NCI-H1417 (cell line): ENCODE results near the gene TMEM184B.
"Not testable (repeated sequence)": the region's sequence is repeated elsewhere in the genome, so short reads cannot be mapped to it uniquely, and the experiment has no call there.

Experiments used
- DNase-seq, 3 experiments: peaks; one replicate each; lab custom pipeline; 2025; lab: John Stamatoyannopoulos, UW

TMEM184B gene

DNA sequence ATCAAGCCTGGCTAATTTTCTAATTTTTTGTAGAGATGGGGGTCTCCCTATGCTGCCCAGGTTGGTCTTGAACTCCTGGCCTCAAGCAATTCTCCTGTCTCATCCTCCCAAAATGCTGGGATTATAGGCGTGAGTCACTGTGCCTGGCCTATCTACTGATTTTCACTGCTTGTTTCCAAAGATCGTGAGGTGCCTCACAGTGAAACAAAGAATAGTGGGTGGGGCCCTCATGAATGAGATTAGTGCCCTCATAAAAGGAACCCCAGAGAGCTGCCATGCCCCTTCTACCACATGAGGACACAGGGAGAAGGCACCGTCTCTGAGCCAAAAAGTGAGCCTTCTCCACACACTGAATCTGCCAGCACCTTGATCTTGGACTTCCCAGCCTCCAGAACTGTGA lies 23.5 kb downstream of the TMEM184B start:
- no peak for DNase-seq

DNA sequence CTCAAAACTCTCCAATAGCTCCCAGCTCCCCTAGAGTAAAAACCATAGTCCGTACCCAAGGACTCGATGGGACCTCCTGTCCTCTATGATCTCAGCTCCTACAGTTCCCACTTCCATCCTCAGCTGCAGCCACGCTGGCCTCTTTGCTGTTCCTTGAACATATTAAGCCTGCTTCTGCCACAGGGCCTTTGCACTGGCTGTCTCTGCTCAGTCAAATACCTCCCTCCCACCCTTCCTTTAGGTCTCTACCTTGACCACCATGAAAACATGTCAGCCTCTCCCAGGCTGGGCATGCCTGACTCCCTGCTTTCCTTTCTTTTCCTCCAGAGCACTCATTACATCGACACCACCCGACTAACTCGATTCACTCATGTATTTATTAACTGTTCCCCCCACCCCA lies 24.5 kb downstream of the TMEM184B start:
- no peak for DNase-seq

DNA sequence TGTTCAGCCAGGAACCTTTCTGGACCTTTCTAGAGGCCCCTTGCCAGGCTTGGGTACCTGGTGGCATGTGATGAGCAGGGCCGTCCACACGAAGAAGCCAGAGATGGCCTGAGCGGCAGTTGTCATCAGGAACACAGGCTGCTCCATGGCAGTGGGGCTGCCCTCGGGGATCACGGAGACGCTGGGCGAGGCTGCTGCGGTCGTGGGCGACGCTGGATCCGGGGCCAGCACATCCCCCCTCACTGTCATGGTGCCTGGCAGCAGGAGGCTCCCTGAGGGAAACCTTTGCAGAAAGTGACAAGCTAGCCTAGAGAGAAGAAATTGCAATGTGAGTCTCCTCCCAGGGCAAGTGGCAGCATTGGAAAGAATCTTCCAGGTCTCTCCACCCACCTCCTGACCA lies 25.1 kb downstream of the TMEM184B start:
- DNase-seq, result no peak

DNA sequence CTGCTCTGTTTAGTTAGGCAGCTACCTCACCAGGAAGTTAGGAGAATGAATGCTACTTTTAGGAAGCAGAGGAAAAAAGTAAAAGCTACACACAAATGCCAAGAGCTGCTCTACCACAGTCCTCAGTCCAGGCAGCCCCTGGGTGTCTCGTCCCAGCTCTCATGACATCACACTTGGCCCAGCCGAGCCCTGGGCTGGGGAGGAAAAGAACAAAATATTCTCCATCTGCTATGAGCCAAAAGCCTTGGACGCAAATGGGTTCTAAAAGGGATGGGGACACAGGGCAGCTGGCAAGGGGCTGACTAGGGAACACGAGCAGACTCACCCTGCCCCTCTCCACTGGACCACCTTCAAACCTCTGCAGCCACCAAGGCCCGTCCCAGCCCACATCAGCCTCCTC lies 26.1 kb downstream of the TMEM184B start:
- no peak for DNase-seq

DNA sequence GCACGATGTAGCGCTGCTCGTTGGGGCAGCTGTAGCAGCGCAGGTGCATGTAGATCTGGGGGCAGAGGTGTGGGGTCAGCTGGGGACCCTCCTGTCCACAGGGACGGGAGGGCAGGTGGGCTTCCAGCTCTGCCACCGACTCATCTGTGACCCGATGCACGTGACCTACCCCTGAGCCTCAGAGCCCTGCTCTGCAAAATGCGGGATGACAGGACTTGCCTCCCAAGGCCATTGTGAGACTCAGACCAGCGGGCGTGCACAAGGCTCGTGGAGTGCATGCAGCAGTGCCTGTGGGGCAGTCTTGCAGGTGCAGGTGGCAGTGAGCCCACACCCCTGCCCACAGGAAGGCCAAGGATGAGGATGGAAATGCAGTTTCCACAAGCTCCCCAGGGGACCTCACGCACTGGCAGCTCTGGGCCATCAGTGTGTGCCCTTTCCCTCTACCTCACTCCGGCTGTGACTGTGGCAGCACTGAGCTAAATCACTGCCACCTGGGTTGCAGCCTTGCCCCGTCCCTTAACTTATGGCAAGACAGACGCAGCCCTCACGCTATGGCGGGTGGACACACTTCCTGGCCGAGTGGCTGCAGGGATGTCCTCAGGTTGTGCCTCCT lies 26.7 kb downstream of the TMEM184B start:
- DNase-seq, result no peak

DNA sequence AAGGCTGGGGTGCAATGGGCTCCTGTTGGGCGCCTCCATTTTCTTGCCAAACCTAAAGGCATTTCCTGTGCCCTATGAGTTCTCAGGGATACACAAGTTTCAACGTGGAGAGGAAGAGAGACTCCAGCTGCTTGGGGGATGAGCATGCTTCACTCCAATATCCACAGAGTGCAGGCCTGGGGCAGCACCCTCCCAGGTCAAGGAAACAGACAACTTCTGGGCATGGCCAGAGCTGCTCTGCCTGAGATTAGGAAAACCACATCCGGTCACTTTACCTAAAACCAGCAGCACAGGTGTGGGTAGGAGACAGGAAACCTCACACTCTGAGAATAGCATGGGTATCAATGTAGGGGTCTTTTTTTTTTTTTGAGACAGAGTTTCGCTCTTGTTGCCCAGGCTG lies 28.7 kb downstream of the TMEM184B start:
- no peak for DNase-seq

DNA sequence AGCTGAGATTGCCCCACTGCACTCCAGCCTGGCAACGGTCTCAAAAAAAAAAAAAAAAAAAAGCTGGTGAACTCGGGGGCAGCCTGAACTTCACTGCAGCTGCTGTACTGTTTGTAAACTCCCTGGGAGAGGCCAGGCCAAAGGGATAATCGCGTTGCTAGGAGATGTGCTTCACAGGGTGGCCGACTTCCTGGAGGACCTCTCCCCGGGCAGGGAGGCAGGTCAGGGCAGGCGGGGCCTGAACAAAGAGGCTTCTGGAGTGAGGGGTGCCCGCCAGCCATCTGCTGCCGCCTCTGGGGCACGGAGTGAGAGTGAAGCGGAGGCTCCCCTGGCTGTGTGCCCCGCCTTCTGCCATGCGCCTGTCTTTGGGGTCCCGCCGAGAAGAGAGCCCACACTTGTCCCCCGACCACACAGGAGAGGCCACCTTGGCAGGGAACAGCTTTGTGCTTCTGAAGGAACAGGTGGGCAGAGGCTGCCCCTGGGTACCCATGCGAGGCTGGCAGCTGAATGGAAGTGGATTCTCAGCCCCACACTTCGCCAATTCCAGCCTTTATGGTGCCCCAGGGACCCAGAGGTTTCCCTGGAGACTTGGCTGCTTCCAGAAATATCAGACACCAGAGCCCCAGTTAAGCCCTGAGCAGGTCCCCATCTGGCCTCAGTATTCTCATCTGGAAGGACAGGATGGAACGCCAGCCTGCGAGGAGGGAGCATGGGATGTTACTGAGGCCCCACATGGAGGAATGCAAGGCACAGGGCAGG lies 29.6 kb downstream of the TMEM184B start:
- peak; percentile 59 to 96 (median 88) for DNase-seq

DNA sequence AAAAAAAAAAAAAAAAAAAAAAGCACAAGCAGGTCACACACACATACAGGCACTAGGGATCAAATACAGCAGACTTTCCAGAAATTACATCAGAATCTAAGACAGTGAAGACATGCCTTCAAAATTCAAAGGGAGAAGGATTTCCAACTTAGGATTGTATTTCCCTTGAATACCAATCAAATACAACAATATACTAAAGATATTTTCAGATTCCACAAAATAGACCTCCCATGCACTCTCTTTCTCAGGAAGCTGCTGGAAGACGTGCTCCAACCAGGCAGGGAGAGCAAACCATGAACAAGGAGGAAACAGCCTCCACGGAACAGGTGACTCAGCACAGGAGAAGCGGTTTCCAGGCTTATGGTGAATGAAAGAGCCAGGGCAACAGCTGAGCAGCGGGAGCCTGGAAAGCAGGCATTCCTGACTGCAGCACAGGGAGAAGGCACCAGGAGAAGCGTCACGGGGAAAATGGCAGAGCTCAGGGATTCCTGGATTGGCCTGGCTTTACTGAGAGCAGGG lies 32.0 kb downstream of the TMEM184B start:
- peak in 2 of 3 experiments; percentile 27 to 60 for DNase-seq

DNA sequence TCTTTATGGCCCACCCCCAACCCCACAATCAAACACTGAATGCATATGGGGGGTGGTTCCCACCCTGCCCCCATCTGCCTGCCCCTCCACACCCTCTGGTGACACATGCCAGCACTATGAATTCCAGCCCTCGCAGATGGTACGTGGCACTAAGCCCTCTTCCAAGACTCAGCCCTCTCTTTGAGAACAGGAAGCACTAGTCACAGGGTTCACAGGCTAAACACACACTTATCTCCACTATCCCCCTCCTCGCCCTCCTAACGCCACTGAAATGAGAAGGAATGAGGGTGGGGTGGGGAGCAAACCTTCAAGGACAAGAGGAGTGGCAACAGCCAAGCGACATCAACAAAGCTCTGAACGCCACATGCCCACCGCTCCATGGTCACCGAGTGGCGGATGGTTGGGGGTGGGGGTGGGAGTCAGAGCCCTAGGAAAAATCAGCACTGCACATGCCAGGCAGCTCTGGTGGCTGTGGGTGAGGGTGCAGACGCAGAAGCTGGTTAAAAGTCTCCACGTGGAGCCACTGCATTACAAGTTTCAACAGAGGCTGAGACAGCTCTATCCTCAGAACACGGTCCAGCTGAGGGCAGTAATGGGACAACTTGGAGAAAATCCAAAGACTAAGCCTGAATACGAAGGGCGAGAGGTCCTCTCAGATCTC lies 33.6 kb downstream of the TMEM184B start:
- no peak for DNase-seq

DNA sequence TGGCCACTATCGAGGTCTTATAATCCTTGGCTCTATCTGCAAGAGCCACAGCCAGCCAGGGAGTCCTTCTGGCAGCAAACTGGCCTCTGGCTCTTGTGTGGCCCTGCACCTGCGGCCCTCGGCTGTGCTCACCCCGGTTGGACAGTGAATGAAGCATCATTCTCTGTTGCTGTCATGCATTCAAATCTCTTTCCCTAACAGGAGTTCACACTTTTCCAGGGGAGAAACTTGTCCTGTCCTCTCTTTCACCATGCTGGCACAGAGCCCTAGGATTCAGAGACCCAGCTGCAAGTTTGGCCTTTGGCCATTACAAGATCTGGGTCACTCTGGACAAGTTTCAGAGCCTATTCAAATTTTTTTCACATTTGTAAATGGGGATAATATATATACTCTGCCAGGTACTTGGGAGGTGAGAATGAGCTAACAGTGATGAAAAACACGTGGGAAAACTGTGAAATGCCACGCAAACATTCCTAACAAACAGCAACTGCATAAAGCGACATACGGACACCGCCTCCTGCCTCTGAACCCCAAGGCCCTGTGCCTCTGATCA lies 34.2 kb downstream of the TMEM184B start:
- no peak for DNase-seq

DNA sequence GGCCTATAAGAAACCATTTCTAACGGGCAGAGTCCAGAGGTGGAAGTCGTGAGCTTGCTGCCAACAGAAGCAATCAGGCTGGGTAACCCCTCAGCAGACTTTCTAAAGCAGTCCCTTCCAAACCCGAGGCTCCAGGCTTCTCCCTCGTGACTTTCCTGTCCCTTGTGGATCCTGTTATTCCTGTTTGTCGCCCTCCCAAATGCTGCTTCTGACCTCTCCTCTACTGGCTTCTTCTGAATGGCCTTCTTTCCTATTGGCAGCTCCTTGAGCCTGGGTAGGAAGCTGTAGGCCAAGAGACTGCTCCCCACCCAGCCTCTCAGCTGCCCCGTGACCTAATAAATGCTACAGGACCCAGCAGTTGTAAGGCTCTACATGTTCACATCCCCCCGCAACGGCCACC lies 36.0 kb downstream of the TMEM184B start:
- no peak for DNase-seq

DNA sequence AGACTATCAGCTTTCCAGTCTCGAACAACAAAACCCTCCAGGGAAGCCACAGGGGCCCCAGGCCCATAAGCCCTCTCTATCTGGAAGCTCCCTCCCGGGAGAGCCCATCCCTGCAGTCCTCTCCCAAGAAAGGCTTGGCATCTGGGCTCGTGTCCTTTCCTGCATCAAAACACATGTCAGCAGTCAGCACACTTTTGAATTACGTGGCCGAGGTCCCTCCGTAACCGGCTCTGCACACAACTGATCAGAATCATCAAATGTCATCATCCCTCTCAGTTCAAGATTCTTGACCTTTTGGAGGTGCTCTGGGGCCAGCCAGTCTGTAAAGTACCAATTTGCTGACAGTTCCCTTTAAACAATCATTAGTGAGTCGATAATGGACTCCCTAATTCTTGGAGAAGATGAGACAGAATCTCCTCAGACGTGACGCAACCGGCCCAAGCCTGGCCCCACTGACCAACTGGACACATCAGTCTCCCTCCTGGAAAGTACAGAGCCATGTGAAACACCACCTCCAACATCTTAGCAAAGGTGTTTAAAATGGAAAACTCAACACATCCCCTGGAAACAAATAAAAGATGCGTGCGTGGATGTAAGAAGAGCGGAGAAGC lies 37.5 kb downstream of the TMEM184B start:
- no peak for DNase-seq

DNA sequence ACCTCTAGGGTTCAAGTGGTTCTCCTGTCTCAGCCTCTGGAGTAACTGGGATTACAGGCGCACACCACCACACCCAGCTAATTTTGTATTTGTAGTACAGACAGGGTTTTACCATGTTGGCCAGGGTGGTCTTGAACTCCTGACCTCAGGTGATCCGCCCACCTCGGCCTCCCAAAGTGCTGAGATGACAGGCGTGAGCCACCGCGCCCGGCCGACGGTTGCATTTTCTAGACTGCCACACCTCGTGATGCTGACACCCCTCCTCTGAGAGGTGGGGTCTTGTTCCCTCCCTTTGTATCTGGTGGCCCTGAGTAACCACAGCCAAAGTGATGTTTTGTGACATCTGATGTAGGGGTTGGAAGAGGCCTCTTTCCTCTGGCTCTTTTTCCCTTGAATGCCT lies 39.0 kb downstream of the TMEM184B start:
- not testable (repeated sequence) for DNase-seq

DNA sequence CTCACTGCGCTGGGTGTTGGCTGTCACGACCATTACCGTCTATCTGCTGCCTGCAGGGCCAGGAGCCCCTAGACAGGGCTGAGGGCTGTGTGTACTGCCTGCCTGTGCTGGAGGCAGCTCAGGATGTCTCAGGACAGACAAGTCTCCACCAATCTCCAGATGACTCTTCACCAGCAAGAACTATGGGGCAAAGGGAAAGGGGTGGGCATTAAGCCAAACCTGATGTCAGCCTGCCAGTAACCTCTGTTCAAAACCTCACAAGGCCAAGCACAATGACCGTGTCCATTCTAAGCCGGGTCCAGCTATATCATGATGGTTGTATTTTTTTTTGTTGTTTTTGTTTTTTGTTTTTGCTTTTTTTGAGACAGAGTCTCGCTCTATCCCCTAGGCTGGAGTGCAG lies 39.4 kb downstream of the TMEM184B start:
- DNase-seq, result no peak

DNA sequence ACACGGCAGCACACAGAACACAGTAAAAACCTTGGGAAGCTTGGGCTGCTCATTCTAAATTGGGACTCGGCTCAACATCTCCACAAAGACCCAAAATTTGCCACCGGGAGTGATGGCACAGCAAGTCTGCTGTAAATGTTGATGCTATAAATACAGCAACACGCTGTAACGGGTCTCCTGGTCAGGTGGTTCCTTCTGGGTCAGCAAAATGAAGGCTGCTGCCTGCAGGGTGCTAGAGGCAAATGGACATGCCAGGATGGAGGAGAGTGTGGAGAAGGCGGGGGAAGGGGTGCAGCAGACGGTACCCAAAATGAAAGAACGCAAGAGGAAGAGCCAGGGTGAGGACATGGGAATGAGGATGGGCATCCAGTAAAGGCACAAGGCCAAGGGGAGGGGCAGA lies 40.6 kb downstream of the TMEM184B start:
- DNase-seq, result no peak

DNA sequence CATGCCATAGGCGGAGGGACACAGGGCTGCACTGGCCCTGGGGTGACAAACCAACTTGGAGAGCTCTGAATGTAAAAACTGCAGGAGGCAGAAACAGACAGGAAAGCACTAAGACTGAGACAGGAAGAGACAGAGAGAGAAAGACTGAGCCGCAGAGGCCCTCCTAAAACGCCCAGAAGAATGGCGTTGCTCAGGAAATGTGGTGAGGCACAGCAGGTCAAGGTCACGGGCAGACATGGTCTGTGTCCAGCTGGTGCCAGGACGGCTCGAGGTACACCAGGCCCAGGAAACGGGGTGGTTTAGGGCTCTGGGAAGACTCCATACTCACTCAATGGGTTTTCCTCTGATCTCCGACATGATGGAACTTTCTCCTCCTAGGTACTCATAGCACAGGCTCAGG lies 41.9 kb downstream of the TMEM184B start:
- no peak for DNase-seq

DNA sequence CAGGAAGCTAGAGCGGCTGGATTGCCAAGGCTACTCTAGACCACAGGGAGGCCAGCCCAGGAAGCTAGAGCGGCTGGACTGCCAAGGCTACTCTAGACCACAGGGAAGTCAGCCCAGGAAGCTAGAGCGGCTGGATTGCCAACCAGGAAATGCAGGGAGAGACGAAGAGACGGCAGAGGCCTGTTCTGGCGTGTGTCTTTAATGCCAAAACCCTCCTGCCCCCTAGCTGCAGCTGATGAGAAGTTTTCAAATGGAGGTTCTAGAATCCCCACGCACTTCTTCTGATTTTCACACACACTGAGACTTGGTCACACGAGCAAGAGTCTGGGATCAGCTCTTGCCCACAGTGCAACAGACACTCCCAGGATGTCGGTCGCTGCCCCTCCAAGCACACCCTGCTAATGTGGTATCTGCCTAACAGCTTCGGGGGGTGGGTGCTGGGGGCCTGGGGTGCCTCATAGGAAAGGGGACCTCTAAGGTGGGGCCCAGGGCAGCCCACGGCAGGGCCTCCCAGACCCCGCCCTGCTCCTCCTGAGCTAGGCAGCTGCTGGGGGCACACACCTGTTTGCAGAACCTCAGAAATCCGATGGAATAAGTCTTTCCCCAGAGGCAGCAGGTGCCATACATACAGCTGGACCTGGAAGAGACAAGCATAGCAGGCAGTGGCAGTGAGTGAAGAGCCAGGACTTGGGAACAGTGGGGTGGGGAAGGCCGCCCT lies 42.5 kb downstream of the TMEM184B start:
- DNase-seq, result no peak

DNA sequence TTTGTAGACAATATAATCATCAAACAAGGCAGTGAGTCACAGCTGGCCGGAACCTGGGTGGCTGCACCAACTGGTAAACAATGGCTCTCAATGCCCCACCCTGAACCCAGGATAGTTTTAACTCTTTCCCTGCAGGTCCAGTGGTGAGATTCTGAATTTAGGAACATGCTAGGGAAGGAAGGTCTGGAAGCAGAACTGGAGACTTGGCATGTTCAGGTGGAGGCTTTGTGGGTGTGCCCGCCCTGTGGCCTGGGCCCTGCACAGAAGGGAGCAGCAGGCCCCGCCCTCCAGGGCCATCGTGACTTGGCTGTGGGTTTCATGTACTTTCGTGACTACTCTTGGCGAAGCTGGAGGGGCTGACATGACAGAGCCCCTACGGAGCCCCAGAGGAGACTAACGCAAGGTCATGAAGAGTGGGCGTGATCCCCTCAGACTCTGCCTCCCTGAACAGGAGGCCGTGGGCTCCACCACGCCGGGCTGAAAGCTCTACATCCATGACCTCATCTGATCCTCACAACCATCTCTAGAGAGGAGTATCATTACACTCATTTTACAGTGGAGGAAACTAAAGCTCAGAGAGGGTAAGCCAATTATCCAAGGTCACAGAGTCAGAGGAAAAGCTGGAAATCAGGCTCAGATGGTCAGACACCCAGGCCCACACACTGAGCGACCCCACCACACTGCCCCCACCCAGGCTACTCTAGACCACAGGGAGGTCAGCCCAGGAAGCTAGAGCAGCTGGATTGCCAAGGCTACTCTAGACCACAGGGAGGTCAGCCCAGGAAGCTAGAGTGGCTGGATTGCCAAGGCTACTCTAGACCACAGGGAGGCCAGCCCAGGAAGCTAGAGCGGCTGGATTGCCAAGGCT lies 43.7 kb downstream of the TMEM184B start:
- DNase-seq, result peak in 2 of 3 experiments; percentile 17 to 48

DNA sequence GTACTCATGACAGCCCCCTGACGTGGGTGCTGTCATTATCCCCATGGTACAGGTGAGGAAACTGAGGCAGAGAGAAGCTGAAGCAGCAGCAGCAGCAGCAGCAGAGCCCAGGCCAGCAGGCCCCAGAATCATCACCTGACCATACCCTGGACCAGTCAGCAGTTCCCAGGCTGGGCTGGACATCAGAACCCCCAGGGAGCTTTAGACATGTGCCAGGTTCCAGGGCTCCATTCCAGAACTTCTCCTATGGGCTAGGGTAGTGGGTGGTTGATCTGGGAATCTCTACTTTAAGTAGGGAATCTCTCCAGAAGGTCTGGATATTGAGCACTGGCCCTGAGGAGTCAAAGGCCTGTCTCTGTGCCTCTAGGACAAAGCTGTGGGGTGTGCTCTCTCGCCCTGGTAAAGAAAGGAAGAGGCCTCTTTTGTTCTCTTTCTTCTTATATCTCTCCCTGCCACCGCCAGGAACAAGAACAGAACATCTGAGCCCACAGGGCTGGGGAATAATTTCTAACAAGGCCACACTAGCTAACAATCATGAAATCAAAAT lies 44.4 kb downstream of the TMEM184B start:
- no peak for DNase-seq
